HEK293 (cell line): ENCODE measurements around the gene TDO2.

Experiments
- CTCF ChIA-PET: fragments of 350-600 bp; formaldehyde crosslinking; extraction: SDS; loops from one replicate; lab custom pipeline; 2021; ENCODE audit warnings: antibody characterized with exemption; lab: Yijun Ruan, JAX
- POLR2A ChIA-PET: fragments of 300-600 bp; formaldehyde crosslinking; extraction: SDS; loops from one replicate; lab custom pipeline; 2020; ENCODE audit warnings: antibody characterized with exemption, inconsistent platforms; lab: Yijun Ruan, JAX
- H3K27ac ChIP-seq: fragments of 200-500 bp; sonication (Bioruptor generic); 2 replicates; pipeline ENCODE4 v1.5.1; 2014; ENCODE audit warnings: low read depth, low read length, control low read depth, inconsistent platforms; ENCODE audit errors: extremely low read depth
- H3K36me3 ChIP-seq, 2 experiments: fragments of 200-500 bp in 1 of 2; sonication (Bioruptor generic) in 1 of 2; 1 replicate in 1 of 2; 2 replicates in 1 of 2; pipeline ENCODE4 v1.5.1; 2014 to 2017; ENCODE audit warnings: inconsistent platforms in 2 of 2, low read length in 2 of 2; ENCODE audit not compliant: control insufficient read depth in 2 of 2, insufficient read depth in 1 of 2
- H3K4me1 ChIP-seq: fragments of 200-500 bp; sonication (Bioruptor generic); 2 replicates; pipeline ENCODE4 v1.5.1; 2014; ENCODE audit warnings: mild to moderate bottlenecking, low read length, inconsistent platforms; ENCODE audit not compliant: control insufficient read depth, insufficient read depth
- H3K4me3 ChIP-seq: 2 replicates; pipeline ENCODE4 v1.5.1; 2011; ENCODE audit warnings: low read depth, mild to moderate bottlenecking, control low read depth, low read length, moderate library complexity
- H3K9me3 ChIP-seq: fragments of 200-500 bp; sonication (Bioruptor generic); 2 replicates; pipeline ENCODE4 v1.5.1; 2014; ENCODE audit warnings: low read depth, low read length, inconsistent platforms; ENCODE audit not compliant: control insufficient read depth, insufficient read depth
- GLI2 ChIP-seq: fragments of 450-650 bp; formaldehyde crosslinking; IDR thresholded peaks from 2 replicates; pipeline ENCODE4; 2017; ENCODE audit warnings: missing biosample characterization, missing genetic modification characterization, low read depth, borderline replicate concordance
- OSR2 ChIP-seq: fragments of 450-650 bp; formaldehyde crosslinking; IDR thresholded peaks from 2 replicates; pipeline ENCODE4 v1.5.1; 2016; ENCODE audit warnings: missing biosample characterization, missing genetic modification characterization
- SETDB1 ChIP-seq: IDR thresholded peaks from one replicate; pipeline ENCODE4 v1.6.1; 2017; ENCODE audit warnings: mild to moderate bottlenecking, low read length, moderate library complexity, mixed read lengths; ENCODE audit not compliant: insufficient read length
- YY2 ChIP-seq: fragments of 450-650 bp; formaldehyde crosslinking; IDR thresholded peaks from 2 replicates; pipeline ENCODE4 v1.5.1; 2016; ENCODE audit warnings: missing biosample characterization, missing genetic modification characterization
- ZBTB1 ChIP-seq: fragments of 450-650 bp; formaldehyde crosslinking; IDR thresholded peaks from 2 replicates; pipeline ENCODE4 v1.5.1; 2016; ENCODE audit warnings: missing biosample characterization, missing genetic modification characterization
- ZFP37 ChIP-seq: fragments of 450-650 bp; formaldehyde crosslinking; IDR thresholded peaks from 2 replicates; pipeline ENCODE4 v1.5.1; 2016; ENCODE audit warnings: missing biosample characterization, missing genetic modification characterization
- ZFP69B ChIP-seq: fragments of 450-650 bp; formaldehyde crosslinking; IDR thresholded peaks from 2 replicates; pipeline ENCODE4 v1.5.1; 2016; ENCODE audit warnings: missing biosample characterization, missing genetic modification characterization
- ZIC2 ChIP-seq: fragments of 450-650 bp; formaldehyde crosslinking; IDR thresholded peaks from 2 replicates; pipeline ENCODE4 v1.5.1; 2016; ENCODE audit warnings: missing biosample characterization, missing genetic modification characterization
- ZNF169 ChIP-seq: fragments of 450-650 bp; formaldehyde crosslinking; IDR thresholded peaks from 2 replicates; pipeline ENCODE4 v1.5.1; 2016; ENCODE audit warnings: missing biosample characterization, missing genetic modification characterization
- ZNF175 ChIP-seq: fragments of 450-650 bp; formaldehyde crosslinking; IDR thresholded peaks from 2 replicates; pipeline ENCODE4 v1.5.1; 2016; ENCODE audit warnings: missing biosample characterization, missing genetic modification characterization
- ZNF211 ChIP-seq: fragments of 450-650 bp; formaldehyde crosslinking; IDR thresholded peaks from 2 replicates; pipeline ENCODE4 v1.5.1; 2016; ENCODE audit warnings: low read depth, missing biosample characterization, missing genetic modification characterization
- ZNF223 ChIP-seq: fragments of 450-650 bp; formaldehyde crosslinking; IDR thresholded peaks from 2 replicates; pipeline ENCODE4 v1.5.1; 2016; ENCODE audit warnings: missing biosample characterization, missing genetic modification characterization
- ZNF23 ChIP-seq: fragments of 450-650 bp; formaldehyde crosslinking; IDR thresholded peaks from 2 replicates; pipeline ENCODE4 v1.5.1; 2016; ENCODE audit warnings: missing biosample characterization, missing genetic modification characterization, borderline replicate concordance
- ZNF24 ChIP-seq: fragments of 450-650 bp; formaldehyde crosslinking; IDR thresholded peaks from 2 replicates; pipeline ENCODE4 v1.5.1; 2016; ENCODE audit warnings: missing biosample characterization, missing genetic modification characterization
- ZNF555 ChIP-seq: fragments of 450-650 bp; formaldehyde crosslinking; conservative IDR thresholded peaks from 2 replicates; pipeline ENCODE4 v1.5.1; 2017; ENCODE audit warnings: missing biosample characterization, mild to moderate bottlenecking, missing genetic modification characterization, inconsistent platforms
- ZNF571 ChIP-seq: fragments of 450-650 bp; formaldehyde crosslinking; IDR thresholded peaks from 2 replicates; pipeline ENCODE4 v1.5.0; 2017; ENCODE audit warnings: missing biosample characterization, missing genetic modification characterization
- ZNF747 ChIP-seq: fragments of 450-650 bp; formaldehyde crosslinking; IDR thresholded peaks from 2 replicates; pipeline ENCODE4 v1.5.1; 2016; ENCODE audit warnings: missing biosample characterization, missing genetic modification characterization
- ZNF777 ChIP-seq: fragments of 450-650 bp; formaldehyde crosslinking; IDR thresholded peaks from 2 replicates; pipeline ENCODE4 v1.5.1; 2017; ENCODE audit warnings: missing biosample characterization, missing genetic modification characterization, borderline replicate concordance
- TF ChIP-seq, protein P1 (sequence below): fragments of 450-650 bp; formaldehyde crosslinking; IDR thresholded peaks from 2 replicates; pipeline ENCODE4 v1.5.1; 2016; ENCODE audit warnings: missing biosample characterization, missing genetic modification characterization
- TF ChIP-seq, protein P2 (sequence below): fragments of 450-650 bp; formaldehyde crosslinking; IDR thresholded peaks from 2 replicates; pipeline ENCODE4 v1.5.1; 2016; ENCODE audit warnings: missing biosample characterization, missing genetic modification characterization
- TF ChIP-seq, protein P3 (sequence below): fragments of 450-650 bp; formaldehyde crosslinking; IDR thresholded peaks from 2 replicates; pipeline ENCODE4; 2016; ENCODE audit warnings: missing biosample characterization, missing genetic modification characterization
- TF ChIP-seq, protein P4 (sequence below): fragments of 450-650 bp; formaldehyde crosslinking; IDR thresholded peaks from 2 replicates; pipeline ENCODE4 v1.5.1; 2016; ENCODE audit warnings: missing biosample characterization, missing genetic modification characterization
- TF ChIP-seq, protein P5 (sequence below): fragments of 450-650 bp; formaldehyde crosslinking; IDR thresholded peaks from 2 replicates; pipeline ENCODE4 v1.5.1; 2016; ENCODE audit warnings: missing biosample characterization, missing genetic modification characterization
- TF ChIP-seq, protein P6 (sequence below): fragments of 450-650 bp; formaldehyde crosslinking; IDR thresholded peaks from 2 replicates; pipeline ENCODE4 v1.5.1; 2016; ENCODE audit warnings: missing biosample characterization, missing genetic modification characterization

TDO2 gene

DNA sequence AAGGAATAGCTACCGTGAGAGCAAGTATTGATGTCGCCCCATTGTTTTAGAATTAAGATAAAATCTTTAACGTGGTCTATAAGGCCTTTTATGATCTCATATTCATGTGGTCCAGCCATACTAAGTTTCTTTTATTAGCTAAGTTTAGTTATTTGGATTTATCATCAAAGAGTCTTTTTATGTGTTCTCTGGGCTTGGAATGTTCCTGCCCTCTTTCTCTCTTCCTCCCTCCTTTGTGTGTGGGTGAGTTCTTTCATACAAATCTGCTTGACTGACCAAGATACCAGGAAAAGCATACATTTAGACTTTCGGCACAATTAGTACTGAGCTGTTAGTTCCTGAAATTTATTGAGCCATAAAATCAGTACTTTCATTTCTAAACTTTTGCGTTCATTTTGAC lies 11.3 kb downstream of the TDO2 start:
- no peak for TF ChIP-seq ZNF175 (tag by site-specific recombination)
- TF ChIP-seq ZNF555 (tag by site-specific recombination) = no peak
- TF ChIP-seq ZBTB1 (tag by site-specific recombination) = no peak
- TF ChIP-seq, protein P1, sequence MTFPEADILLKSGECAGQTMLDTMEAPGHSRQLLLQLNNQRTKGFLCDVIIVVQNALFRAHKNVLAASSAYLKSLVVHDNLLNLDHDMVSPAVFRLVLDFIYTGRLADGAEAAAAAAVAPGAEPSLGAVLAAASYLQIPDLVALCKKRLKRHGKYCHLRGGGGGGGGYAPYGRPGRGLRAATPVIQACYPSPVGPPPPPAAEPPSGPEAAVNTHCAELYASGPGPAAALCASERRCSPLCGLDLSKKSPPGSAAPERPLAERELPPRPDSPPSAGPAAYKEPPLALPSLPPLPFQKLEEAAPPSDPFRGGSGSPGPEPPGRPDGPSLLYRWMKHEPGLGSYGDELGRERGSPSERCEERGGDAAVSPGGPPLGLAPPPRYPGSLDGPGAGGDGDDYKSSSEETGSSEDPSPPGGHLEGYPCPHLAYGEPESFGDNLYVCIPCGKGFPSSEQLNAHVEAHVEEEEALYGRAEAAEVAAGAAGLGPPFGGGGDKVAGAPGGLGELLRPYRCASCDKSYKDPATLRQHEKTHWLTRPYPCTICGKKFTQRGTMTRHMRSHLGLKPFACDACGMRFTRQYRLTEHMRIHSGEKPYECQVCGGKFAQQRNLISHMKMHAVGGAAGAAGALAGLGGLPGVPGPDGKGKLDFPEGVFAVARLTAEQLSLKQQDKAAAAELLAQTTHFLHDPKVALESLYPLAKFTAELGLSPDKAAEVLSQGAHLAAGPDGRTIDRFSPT = no peak
- TF ChIP-seq ZNF24 (tag by site-specific recombination) = no peak
- TF ChIP-seq ZNF747 = no peak
- no peak for TF ChIP-seq ZNF223 (tag by site-specific recombination)
- TF ChIP-seq ZNF777 (tag by site-specific recombination) = no peak
- TF ChIP-seq, protein P2, sequence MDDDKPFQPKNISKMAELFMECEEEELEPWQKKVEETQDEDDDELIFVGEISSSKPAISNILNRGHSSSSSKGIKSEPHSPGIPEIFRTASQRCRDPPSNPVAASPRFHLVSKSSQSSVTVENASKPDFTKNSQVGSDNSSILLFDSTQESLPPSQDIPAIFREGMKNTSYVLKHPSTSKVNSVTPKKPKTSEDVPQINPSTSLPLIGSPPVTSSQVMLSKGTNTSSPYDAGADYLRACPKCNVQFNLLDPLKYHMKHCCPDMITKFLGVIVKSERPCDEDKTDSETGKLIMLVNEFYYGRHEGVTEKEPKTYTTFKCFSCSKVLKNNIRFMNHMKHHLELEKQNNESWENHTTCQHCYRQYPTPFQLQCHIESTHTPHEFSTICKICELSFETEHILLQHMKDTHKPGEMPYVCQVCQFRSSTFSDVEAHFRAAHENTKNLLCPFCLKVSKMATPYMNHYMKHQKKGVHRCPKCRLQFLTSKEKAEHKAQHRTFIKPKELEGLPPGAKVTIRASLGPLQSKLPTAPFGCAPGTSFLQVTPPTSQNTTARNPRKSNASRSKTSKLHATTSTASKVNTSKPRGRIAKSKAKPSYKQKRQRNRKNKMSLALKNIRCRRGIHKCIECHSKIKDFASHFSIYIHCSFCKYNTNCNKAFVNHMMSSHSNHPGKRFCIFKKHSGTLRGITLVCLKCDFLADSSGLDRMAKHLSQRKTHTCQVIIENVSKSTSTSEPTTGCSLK (tag by site-specific recombination) = no peak
- no peak for TF ChIP-seq ZNF169 (tag by site-specific recombination)
- TF ChIP-seq, protein P3, sequence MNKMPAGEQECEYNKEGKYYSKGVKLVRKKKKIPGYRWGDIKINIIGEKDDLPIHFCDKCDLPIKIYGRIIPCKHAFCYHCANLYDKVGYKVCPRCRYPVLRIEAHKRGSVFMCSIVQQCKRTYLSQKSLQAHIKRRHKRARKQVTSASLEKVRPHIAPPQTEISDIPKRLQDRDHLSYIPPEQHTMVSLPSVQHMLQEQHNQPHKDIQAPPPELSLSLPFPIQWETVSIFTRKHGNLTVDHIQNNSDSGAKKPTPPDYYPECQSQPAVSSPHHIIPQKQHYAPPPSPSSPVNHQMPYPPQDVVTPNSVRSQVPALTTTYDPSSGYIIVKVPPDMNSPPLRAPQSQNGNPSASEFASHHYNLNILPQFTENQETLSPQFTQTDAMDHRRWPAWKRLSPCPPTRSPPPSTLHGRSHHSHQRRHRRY (tag by site-specific recombination) = no peak
- TF ChIP-seq ZFP69B (tag by site-specific recombination) = no peak
- TF ChIP-seq, all 188 proteins: peak for 0
- ChIA-PET POLR2A (no interaction called here), CTCF (no interaction called here)
- Histone ChIP-seq H3K27ac (no peak overlapping the region), H3K4me1 (no peaks in the 10 kb centered on the region), H3K36me3 (no peaks in the 10 kb centered on the region), H3K9me3 (no peaks in the 10 kb centered on the region), H3K4me3 (no peak overlapping the region)

DNA sequence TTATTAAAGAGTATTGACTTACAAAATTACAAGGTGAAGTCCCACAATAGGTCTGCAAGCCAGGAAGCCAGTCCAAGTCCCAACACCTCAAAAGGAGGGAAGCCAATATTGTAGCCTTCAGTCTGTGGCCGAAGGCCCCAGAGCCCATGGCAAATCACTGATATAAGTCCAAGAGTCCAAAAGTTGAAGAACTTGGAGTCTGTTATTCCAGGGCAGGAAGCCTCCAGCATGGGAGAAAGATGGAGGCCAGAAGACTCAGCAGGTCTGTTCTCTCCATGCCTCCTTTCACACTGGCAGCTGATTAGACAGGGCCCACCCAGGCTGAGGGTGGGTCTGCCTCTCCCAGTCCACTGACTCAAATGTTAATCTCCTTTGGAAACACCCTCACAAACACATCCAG lies 18.1 kb downstream of the TDO2 start:
- H3K4me3 ChIP-seq = no peak overlapping the region
- H3K9me3 ChIP-seq = no peaks in the 10 kb centered on the region
- no peak overlapping the region for H3K27ac ChIP-seq
- ChIA-PET POLR2A (no interaction called here), CTCF (no interaction called here)
- H3K36me3 ChIP-seq = no peaks in the 10 kb centered on the region
- no peaks in the 10 kb centered on the region for H3K4me1 ChIP-seq
- TF ChIP-seq GLI2 (tag by site-specific recombination) (no peak), ZNF23 (no peak), ZIC2 (tag by site-specific recombination) (no peak), OSR2 (tag by site-specific recombination) (no peak), ZNF571 (tag by site-specific recombination) (no peak), ZNF555 (tag by site-specific recombination) (no peak), ZNF211 (tag by site-specific recombination) (no peak), YY2 (tag by site-specific recombination) (no peak), SETDB1 (no peak), ZFP37 (tag by site-specific recombination) (no peak)
- TF ChIP-seq, protein P2 (tag by site-specific recombination) = no peak
- TF ChIP-seq, protein P4, sequence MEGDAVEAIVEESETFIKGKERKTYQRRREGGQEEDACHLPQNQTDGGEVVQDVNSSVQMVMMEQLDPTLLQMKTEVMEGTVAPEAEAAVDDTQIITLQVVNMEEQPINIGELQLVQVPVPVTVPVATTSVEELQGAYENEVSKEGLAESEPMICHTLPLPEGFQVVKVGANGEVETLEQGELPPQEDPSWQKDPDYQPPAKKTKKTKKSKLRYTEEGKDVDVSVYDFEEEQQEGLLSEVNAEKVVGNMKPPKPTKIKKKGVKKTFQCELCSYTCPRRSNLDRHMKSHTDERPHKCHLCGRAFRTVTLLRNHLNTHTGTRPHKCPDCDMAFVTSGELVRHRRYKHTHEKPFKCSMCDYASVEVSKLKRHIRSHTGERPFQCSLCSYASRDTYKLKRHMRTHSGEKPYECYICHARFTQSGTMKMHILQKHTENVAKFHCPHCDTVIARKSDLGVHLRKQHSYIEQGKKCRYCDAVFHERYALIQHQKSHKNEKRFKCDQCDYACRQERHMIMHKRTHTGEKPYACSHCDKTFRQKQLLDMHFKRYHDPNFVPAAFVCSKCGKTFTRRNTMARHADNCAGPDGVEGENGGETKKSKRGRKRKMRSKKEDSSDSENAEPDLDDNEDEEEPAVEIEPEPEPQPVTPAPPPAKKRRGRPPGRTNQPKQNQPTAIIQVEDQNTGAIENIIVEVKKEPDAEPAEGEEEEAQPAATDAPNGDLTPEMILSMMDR = no peak
- TF ChIP-seq, protein P5, sequence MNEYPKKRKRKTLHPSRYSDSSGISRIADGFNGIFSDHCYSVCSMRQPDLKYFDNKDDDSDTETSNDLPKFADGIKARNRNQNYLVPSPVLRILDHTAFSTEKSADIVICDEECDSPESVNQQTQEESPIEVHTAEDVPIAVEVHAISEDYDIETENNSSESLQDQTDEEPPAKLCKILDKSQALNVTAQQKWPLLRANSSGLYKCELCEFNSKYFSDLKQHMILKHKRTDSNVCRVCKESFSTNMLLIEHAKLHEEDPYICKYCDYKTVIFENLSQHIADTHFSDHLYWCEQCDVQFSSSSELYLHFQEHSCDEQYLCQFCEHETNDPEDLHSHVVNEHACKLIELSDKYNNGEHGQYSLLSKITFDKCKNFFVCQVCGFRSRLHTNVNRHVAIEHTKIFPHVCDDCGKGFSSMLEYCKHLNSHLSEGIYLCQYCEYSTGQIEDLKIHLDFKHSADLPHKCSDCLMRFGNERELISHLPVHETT = no peak
- TF ChIP-seq, protein P6, sequence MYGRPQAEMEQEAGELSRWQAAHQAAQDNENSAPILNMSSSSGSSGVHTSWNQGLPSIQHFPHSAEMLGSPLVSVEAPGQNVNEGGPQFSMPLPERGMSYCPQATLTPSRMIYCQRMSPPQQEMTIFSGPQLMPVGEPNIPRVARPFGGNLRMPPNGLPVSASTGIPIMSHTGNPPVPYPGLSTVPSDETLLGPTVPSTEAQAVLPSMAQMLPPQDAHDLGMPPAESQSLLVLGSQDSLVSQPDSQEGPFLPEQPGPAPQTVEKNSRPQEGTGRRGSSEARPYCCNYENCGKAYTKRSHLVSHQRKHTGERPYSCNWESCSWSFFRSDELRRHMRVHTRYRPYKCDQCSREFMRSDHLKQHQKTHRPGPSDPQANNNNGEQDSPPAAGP = no peak
